Astrocyte (in vitro differentiated cells and primary cell): ENCODE data around the gene NBEA. TPM values are rescaled to one million over a fixed set of nuclear protein-coding genes. Genes with fewer than 3 reads are reported as not detected.

Experiments
- DNase-seq: peaks from one replicate; pipeline ENCODE4 v3.0.0-alpha.2; 2010; ENCODE audit warnings: low read depth
- FAIRE-seq: peaks from 2 replicates; lab custom pipeline; 2011; peaks lifted over from hg19 to GRCh38; lab: Jason Lieb, UNC
- H2AFZ ChIP-seq: 2 replicates; pipeline ENCODE4 v1.6.0; 2012; ENCODE audit warnings: low read depth, low read length, inconsistent platforms
- H3K27ac ChIP-seq: 2 replicates; pipeline ENCODE4 v1.5.1; 2011; ENCODE audit warnings: low read depth, low read length, inconsistent platforms
- H3K27me3 ChIP-seq: 2 replicates; pipeline ENCODE4 v1.6.0; 2011; ENCODE audit warnings: low read length, inconsistent platforms; ENCODE audit not compliant: insufficient read depth
- H3K36me3 ChIP-seq: 2 replicates; pipeline ENCODE4 v1.5.1; 2011; ENCODE audit warnings: low read length, inconsistent platforms; ENCODE audit not compliant: insufficient read depth
- H3K4me1 ChIP-seq: 2 replicates; pipeline ENCODE4 v1.5.1; 2011; ENCODE audit warnings: low read length, inconsistent platforms; ENCODE audit not compliant: insufficient read depth
- H3K4me2 ChIP-seq: 2 replicates; pipeline ENCODE4 v1.6.0; 2012; ENCODE audit warnings: low read length, inconsistent platforms
- H3K4me3 ChIP-seq: 2 replicates; pipeline ENCODE4 v1.5.1; 2011; ENCODE audit warnings: low read depth, mild to moderate bottlenecking, low read length, inconsistent platforms; ENCODE audit not compliant: insufficient read depth
- H3K79me2 ChIP-seq: 2 replicates; pipeline ENCODE4 v1.6.0; 2012; ENCODE audit warnings: mild to moderate bottlenecking, low read length, inconsistent platforms; ENCODE audit not compliant: insufficient read depth
- H3K9ac ChIP-seq: 2 replicates; pipeline ENCODE4 v1.6.0; 2012; ENCODE audit warnings: mild to moderate bottlenecking, low read length, inconsistent platforms
- H3K9me3 ChIP-seq: 2 replicates; pipeline ENCODE4 v1.5.1; 2012; ENCODE audit warnings: low read depth, mild to moderate bottlenecking, low read length, inconsistent platforms; ENCODE audit not compliant: insufficient read depth
- H4K20me1 ChIP-seq: 2 replicates; pipeline ENCODE4 v1.6.0; 2012; ENCODE audit warnings: low read length, inconsistent platforms; ENCODE audit not compliant: insufficient read depth
- H3K27ac Mint-ChIP-seq: one replicate; pipeline ENCODE4 v1.8.0; 2021; ENCODE audit warnings: mild to moderate bottlenecking, mixed read lengths; ENCODE audit not compliant: unreplicated experiment
- H3K27me3 Mint-ChIP-seq: one replicate; pipeline ENCODE4 v1.8.0; 2021; ENCODE audit warnings: low read depth, mixed read lengths; ENCODE audit not compliant: unreplicated experiment
- H3K36me3 Mint-ChIP-seq: one replicate; pipeline ENCODE4 v1.8.0; 2021; ENCODE audit warnings: low read depth, mixed read lengths; ENCODE audit not compliant: unreplicated experiment
- H3K4me1 Mint-ChIP-seq: one replicate; pipeline ENCODE4 v1.8.0; 2021; ENCODE audit warnings: low read depth, mixed read lengths; ENCODE audit not compliant: unreplicated experiment
- H3K4me3 Mint-ChIP-seq: one replicate; pipeline ENCODE4 v1.8.0; 2021; ENCODE audit warnings: mild to moderate bottlenecking, moderate library complexity, mixed read lengths; ENCODE audit not compliant: unreplicated experiment
- H3K9me3 Mint-ChIP-seq: one replicate; pipeline ENCODE4 v1.8.0; 2021; ENCODE audit warnings: mild to moderate bottlenecking, mixed read lengths; ENCODE audit not compliant: unreplicated experiment
- EZH2 ChIP-seq: IDR thresholded peaks from 2 replicates; pipeline ENCODE4 v1.6.1; 2012; ENCODE audit warnings: mild to moderate bottlenecking, low read length, inconsistent platforms; ENCODE audit not compliant: insufficient read depth
- total RNA-seq: library from RNA; stranded (reverse); gene quantifications from 2 replicates; pipeline ENCODE4 v1.2.1, GENCODE V29; 2021
- TF ChIP-seq, protein P1 (sequence below): IDR thresholded peaks from 2 replicates; pipeline ENCODE4 v1.5.1; 2011; ENCODE audit warnings: low read depth, mild to moderate bottlenecking, inconsistent platforms, low read length, moderate library complexity; ENCODE audit not compliant: insufficient read depth

NBEA gene
- total RNA-seq, 1 donor from 2014 or later = 7.8 TPM

GRCh38 chr13:35005051-35005450 lies 63.0 kb downstream of the NBEA start:
- no peaks in the 10 kb centered on the region for H4K20me1 ChIP-seq
- peaks cover 4% of the 10 kb centered on the region for H3K4me1 Mint-ChIP-seq
- no peaks in the 10 kb centered on the region for H3K79me2 ChIP-seq
- H3K27ac Mint-ChIP-seq = no peak overlapping the region
- no peaks in the 10 kb centered on the region for H3K9me3 Mint-ChIP-seq
- no peaks in the 10 kb centered on the region for H3K9me3 ChIP-seq
- no peaks in the 10 kb centered on the region for H3K27me3 ChIP-seq
- H3K9ac ChIP-seq = no peak overlapping the region
- DNase-seq = no peak
- no peaks in the 10 kb centered on the region for H3K4me1 ChIP-seq
- no peak for FAIRE-seq
- no peak overlapping the region for H3K4me2 ChIP-seq
- no peaks in the 10 kb centered on the region for H3K27me3 Mint-ChIP-seq
- H3K27ac ChIP-seq = no peak overlapping the region
- no peak overlapping the region for H3K4me3 Mint-ChIP-seq
- no peaks in the 10 kb centered on the region for H3K36me3 Mint-ChIP-seq
- H3K36me3 ChIP-seq = no peaks in the 10 kb centered on the region
- no peak overlapping the region for H2AFZ ChIP-seq
- H3K4me3 ChIP-seq = no peak overlapping the region
- TF ChIP-seq, protein P1, sequence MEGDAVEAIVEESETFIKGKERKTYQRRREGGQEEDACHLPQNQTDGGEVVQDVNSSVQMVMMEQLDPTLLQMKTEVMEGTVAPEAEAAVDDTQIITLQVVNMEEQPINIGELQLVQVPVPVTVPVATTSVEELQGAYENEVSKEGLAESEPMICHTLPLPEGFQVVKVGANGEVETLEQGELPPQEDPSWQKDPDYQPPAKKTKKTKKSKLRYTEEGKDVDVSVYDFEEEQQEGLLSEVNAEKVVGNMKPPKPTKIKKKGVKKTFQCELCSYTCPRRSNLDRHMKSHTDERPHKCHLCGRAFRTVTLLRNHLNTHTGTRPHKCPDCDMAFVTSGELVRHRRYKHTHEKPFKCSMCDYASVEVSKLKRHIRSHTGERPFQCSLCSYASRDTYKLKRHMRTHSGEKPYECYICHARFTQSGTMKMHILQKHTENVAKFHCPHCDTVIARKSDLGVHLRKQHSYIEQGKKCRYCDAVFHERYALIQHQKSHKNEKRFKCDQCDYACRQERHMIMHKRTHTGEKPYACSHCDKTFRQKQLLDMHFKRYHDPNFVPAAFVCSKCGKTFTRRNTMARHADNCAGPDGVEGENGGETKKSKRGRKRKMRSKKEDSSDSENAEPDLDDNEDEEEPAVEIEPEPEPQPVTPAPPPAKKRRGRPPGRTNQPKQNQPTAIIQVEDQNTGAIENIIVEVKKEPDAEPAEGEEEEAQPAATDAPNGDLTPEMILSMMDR = no peak
- TF ChIP-seq EZH2 = no peak

DNA sequence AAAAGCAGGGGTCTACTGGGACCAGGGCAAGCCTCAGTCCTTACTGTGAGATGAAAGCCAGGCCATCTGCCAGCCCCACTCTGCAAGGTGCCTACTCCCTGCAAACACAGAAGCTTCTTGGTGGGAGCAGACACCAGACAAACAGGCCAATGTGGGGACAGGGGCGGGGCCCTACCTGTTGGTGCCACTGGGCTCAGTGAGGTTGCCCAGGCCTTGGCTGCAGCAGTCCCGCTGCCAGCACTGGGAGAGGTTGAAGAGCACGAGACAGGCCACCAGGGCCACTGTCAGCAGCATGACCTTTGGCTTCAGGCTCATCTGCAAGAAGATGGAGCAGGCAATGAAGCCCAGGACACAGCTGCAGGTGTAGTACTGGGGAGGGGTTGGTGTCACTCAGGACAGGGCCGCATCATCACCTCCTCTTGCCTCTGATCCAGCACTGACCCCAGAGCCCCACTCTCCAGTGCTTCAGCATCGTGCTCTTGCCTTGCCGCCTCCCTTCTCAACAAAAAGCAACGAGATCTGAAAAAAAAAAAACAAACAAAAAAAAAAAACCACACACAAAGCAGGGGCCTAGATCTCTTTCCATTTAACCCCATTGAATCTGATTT lies 72.6 kb downstream of the NBEA start:
- H3K4me3 ChIP-seq = no peak overlapping the region
- H4K20me1 ChIP-seq = no peaks in the 10 kb centered on the region
- no peaks in the 10 kb centered on the region for H3K4me1 ChIP-seq
- Mint-ChIP-seq H3K36me3 (no peaks in the 10 kb centered on the region), H3K27me3 (no peaks in the 10 kb centered on the region), H3K27ac (no peak overlapping the region), H3K4me3 (no peak overlapping the region), H3K9me3 (no peaks in the 10 kb centered on the region), H3K4me1 (peaks cover 2% of the 10 kb centered on the region)
- H3K79me2 ChIP-seq = no peaks in the 10 kb centered on the region
- H3K9ac ChIP-seq = no peak overlapping the region
- no peak overlapping the region for H3K4me2 ChIP-seq
- H3K36me3 ChIP-seq = no peaks in the 10 kb centered on the region
- FAIRE-seq (no peak), DNase-seq (no peak)
- no peak overlapping the region for H2AFZ ChIP-seq
- H3K9me3 ChIP-seq = no peaks in the 10 kb centered on the region
- no peak for TF ChIP-seq EZH2
- TF ChIP-seq, protein P1 = no peak
- H3K27ac ChIP-seq = no peak overlapping the region
- H3K27me3 ChIP-seq = no peaks in the 10 kb centered on the region

DNA sequence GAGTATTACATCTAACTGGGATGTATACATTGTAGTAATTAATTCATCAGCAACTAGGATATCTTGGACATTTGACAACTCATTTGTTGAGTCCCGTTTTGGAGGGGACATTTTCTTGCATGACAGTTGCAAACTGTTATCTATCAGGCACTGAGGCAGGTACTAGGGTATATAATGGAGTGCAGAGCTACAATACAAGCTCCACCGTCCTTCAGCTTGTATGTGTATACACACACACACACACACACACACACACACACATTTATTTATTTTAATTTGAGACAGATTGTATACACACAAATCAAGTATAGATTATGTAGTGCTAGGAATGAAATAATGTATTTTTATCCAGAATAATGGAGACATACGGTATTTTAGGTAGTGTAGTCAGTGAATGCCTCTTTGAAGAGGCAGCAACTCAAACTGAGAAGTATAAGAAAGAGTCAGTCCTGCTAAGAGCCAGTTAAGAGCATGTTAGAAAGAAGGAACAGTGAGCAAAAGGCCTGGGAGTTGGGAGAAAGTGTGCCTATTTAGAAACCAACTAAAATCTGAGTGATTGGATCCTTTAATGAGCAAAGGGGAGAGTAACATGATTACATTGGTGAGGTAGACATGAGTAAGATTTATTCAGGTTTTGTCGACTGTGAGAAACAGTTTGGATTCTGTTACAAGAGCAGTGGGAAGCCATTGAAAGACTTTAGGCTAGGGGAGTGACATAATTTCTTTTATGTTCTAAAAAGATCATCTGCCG lies 74.5 kb downstream of the NBEA start:
- TF ChIP-seq EZH2 = no peak
- TF ChIP-seq, protein P1 = no peak
- H3K9ac ChIP-seq = no peak overlapping the region
- no peaks in the 10 kb centered on the region for H3K79me2 ChIP-seq
- no peak overlapping the region for H3K27ac ChIP-seq
- no peaks in the 10 kb centered on the region for H3K9me3 Mint-ChIP-seq
- H3K4me2 ChIP-seq = no peak overlapping the region
- no peak for FAIRE-seq
- no peaks in the 10 kb centered on the region for H3K4me1 ChIP-seq
- no peaks in the 10 kb centered on the region for H3K9me3 ChIP-seq
- no peaks in the 10 kb centered on the region for H3K27me3 Mint-ChIP-seq
- H3K27ac Mint-ChIP-seq = no peak overlapping the region
- no peaks in the 10 kb centered on the region for H3K36me3 ChIP-seq
- no peaks in the 10 kb centered on the region for H3K27me3 ChIP-seq
- H3K4me3 Mint-ChIP-seq = no peak overlapping the region
- no peak overlapping the region for H2AFZ ChIP-seq
- H3K4me3 ChIP-seq = no peak overlapping the region
- DNase-seq = no peak
- H3K36me3 Mint-ChIP-seq = no peaks in the 10 kb centered on the region
- no peaks in the 10 kb centered on the region for H4K20me1 ChIP-seq
- H3K4me1 Mint-ChIP-seq = peaks cover 2% of the 10 kb centered on the region
